Neural progenitor cell (in vitro differentiated cells): Measurements from ENCODE around the gene NEB. TPM values are rescaled to one million over a fixed set of nuclear protein-coding genes. Genes with fewer than 3 reads are reported as not detected.
"Not testable (repeated sequence)": the region's sequence is repeated elsewhere in the genome, so short reads cannot be mapped to it uniquely, and the experiment has no call there.

ENCODE experiments used
- DNase-seq: peaks from one replicate; pipeline ENCODE4 v3.0.0-alpha.2; 2016; ENCODE audit warnings: low spot score
- H2AFZ ChIP-seq: fragments of 200-600 bp; sonication (generic); replicated peaks from 2 replicates; pipeline ENCODE4 v1.6.1; 2016; ENCODE audit warnings: antibody characterized with exemption
- H3F3A ChIP-seq: fragments of 200-600 bp; sonication (generic); 2 replicates; pipeline ENCODE4 v1.6.1; 2016; ENCODE audit warnings: antibody characterized with exemption, low read depth
- H3K27ac ChIP-seq: fragments of 200-600 bp; sonication (generic); 2 replicates; pipeline ENCODE4 v1.5.1; 2016; ENCODE audit warnings: mild to moderate bottlenecking
- H3K27me3 ChIP-seq: fragments of 200-600 bp; sonication (generic); 2 replicates; pipeline ENCODE4 v1.6.1; 2016; ENCODE audit warnings: mild to moderate bottlenecking, moderate library complexity
- H3K36me3 ChIP-seq: fragments of 200-600 bp; sonication (generic); 2 replicates; pipeline ENCODE4 v1.5.1; 2016
- H3K4me1 ChIP-seq: fragments of 200-600 bp; sonication (generic); 2 replicates; pipeline ENCODE4 v1.6.1; 2016; ENCODE audit warnings: mixed run types
- H3K4me2 ChIP-seq: fragments of 200-600 bp; sonication (generic); 2 replicates; pipeline ENCODE4 v1.6.1; 2016
- H3K4me3 ChIP-seq: fragments of 200-600 bp; sonication (generic); 2 replicates; pipeline ENCODE4 v1.5.1; 2016
- H3K79me2 ChIP-seq: fragments of 200-600 bp; sonication (generic); 2 replicates; pipeline ENCODE4 v1.6.1; 2016; ENCODE audit warnings: low read depth
- H3K9ac ChIP-seq: fragments of 200-600 bp; sonication (generic); 2 replicates; pipeline ENCODE4 v1.6.1; 2016
- H3K9me3 ChIP-seq: fragments of 200-600 bp; sonication (generic); 2 replicates; pipeline ENCODE4 v1.5.1; 2016; ENCODE audit warnings: low read depth
- H4K20me1 ChIP-seq: fragments of 200-600 bp; sonication (generic); 2 replicates; pipeline ENCODE4 v1.6.1; 2016; ENCODE audit warnings: low read depth
- H3K27ac Mint-ChIP-seq: 3 replicates; pipeline ENCODE4 v1.8.0; 2021; ENCODE audit warnings: mixed read lengths
- H3K27me3 Mint-ChIP-seq: 2 replicates; pipeline ENCODE4 v1.8.0; 2022; ENCODE audit warnings: low read depth, mild to moderate bottlenecking, inconsistent platforms, moderate library complexity, mixed read lengths; ENCODE audit not compliant: insufficient read depth
- H3K36me3 Mint-ChIP-seq: 3 replicates; pipeline ENCODE4 v1.8.0; 2021; ENCODE audit warnings: mixed read lengths
- H3K4me1 Mint-ChIP-seq: 3 replicates; pipeline ENCODE4 v1.8.0; 2021; ENCODE audit warnings: mixed read lengths
- H3K4me3 Mint-ChIP-seq: 3 replicates; pipeline ENCODE4 v1.8.0; 2021; ENCODE audit warnings: mild to moderate bottlenecking, moderate library complexity, mixed read lengths
- H3K9me3 Mint-ChIP-seq: 3 replicates; pipeline ENCODE4 v1.8.0; 2020; ENCODE audit warnings: mixed read lengths
- CTCF ChIP-seq: fragments of 200-600 bp; sonication (generic); IDR thresholded peaks from 2 replicates; pipeline ENCODE4 v1.5.1; 2017; ENCODE audit warnings: antibody characterized with exemption, mild to moderate bottlenecking
- total RNA-seq: library from RNA; depleted of rRNA; stranded (reverse); fragments of >200 nt; gene quantifications from 2 replicates; pipeline ENCODE4 v1.2.3, GENCODE V29; 2015; ENCODE audit warnings: low replicate concordance

Gene NEB
- total RNA-seq, 1 donor from 2014 or later: 0.49 TPM

DNA sequence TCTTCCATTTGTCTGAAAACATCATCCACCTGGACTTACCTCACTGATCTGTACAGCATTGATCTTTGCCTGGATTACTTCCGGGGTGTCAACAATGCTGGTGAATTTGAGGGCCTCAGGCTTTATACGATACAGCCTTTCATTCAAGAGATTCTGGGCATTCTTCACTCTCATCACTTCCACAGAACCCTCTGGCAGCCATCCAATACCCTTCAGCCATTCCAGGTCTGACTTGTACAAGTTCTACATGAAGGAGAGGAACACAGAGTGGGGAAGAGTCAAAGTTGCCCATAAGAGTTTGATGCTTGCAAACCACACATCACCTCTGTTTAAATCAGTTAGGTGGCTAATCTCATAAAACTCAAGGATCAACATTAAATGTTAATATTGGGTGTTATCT is 130.7 kb downstream of the NEB start:
- H3K36me3 ChIP-seq, H3K36me3 Mint-ChIP-seq, H2AFZ ChIP-seq, H4K20me1 ChIP-seq, DNase-seq, H3K27ac ChIP-seq, H3K4me3 Mint-ChIP-seq, H3K79me2 ChIP-seq, H3K9ac ChIP-seq, H3K27me3 Mint-ChIP-seq, H3K27me3 ChIP-seq, H3K4me1 Mint-ChIP-seq, H3K9me3 ChIP-seq, H3K27ac Mint-ChIP-seq, H3K4me2 ChIP-seq, H3K4me3 ChIP-seq, H3K9me3 Mint-ChIP-seq, H3F3A ChIP-seq, H3K4me1 ChIP-seq: not testable (repeated sequence)

DNA sequence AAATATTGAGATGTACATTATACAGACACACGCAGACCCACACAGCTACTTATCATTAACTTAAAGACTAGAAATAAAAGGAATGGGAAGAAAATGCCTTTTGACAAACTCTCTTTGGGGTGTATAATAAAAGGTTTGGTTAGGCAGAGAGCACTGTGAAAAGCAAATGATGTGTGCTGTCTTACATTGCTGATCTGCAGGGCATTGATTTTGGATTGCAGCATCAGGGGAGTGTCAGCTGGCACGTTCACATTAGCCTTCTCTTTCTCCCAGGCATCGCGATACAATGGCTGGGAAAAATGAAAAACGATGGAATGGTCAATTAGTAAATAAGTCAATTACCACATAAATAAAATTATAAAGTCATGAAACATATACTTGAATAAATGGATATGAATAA is 131.9 kb downstream of the NEB start:
- not testable (repeated sequence) for H3K4me2 ChIP-seq, H3F3A ChIP-seq, H3K27ac Mint-ChIP-seq, H3K79me2 ChIP-seq, H3K9ac ChIP-seq, H3K36me3 Mint-ChIP-seq, H2AFZ ChIP-seq, H3K4me3 ChIP-seq, H3K4me1 ChIP-seq, DNase-seq, H3K27ac ChIP-seq, H3K27me3 Mint-ChIP-seq, H3K27me3 ChIP-seq, H3K9me3 Mint-ChIP-seq, H3K4me1 Mint-ChIP-seq, H3K9me3 ChIP-seq, H4K20me1 ChIP-seq, H3K4me3 Mint-ChIP-seq, H3K36me3 ChIP-seq

GRCh38 chr2:151601803-151602202 is 132.5 kb downstream of the NEB start:
- H2AFZ ChIP-seq, H3K9me3 Mint-ChIP-seq, H3K9me3 ChIP-seq, H3K27me3 Mint-ChIP-seq, H3K4me1 Mint-ChIP-seq, DNase-seq, H3F3A ChIP-seq, H3K27me3 ChIP-seq, H3K9ac ChIP-seq, H3K27ac Mint-ChIP-seq, H4K20me1 ChIP-seq, H3K79me2 ChIP-seq, H3K4me2 ChIP-seq, H3K27ac ChIP-seq, H3K36me3 Mint-ChIP-seq, H3K36me3 ChIP-seq, H3K4me3 Mint-ChIP-seq, H3K4me1 ChIP-seq, H3K4me3 ChIP-seq: not testable (repeated sequence)

GRCh38 chr2:151596903-151597608 is 137.2 kb downstream of the NEB start:
- not testable (repeated sequence) for H3K27me3 Mint-ChIP-seq, H3K4me2 ChIP-seq, H3K27me3 ChIP-seq, H3K4me1 Mint-ChIP-seq, H3K27ac ChIP-seq, H3K4me1 ChIP-seq, DNase-seq, H3K4me3 ChIP-seq, H4K20me1 ChIP-seq, H3K79me2 ChIP-seq, H3K27ac Mint-ChIP-seq, H2AFZ ChIP-seq, H3K36me3 Mint-ChIP-seq, H3K9me3 ChIP-seq, H3K9me3 Mint-ChIP-seq, H3K9ac ChIP-seq, H3F3A ChIP-seq, H3K36me3 ChIP-seq, H3K4me3 Mint-ChIP-seq

DNA sequence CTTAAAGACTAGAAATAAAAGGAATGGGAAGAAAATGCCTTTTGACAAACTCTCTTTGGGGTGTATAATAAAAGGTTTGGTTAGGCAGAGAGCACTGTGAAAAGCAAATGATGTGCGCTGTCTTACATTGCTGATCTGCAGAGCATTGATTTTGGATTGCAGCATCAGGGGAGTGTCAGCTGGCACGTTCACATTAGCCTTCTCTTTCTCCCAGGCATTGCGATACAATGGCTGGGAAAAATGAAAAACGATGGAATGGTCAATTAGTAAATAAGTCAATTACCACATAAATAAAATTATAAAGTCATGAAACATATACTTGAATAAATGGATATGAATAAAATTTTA is 142.4 kb downstream of the NEB start:
- not testable (repeated sequence) for H3K36me3 ChIP-seq, H3K4me3 Mint-ChIP-seq, H2AFZ ChIP-seq, H3F3A ChIP-seq, H3K27ac ChIP-seq, H3K36me3 Mint-ChIP-seq, H3K9me3 ChIP-seq, H3K4me1 ChIP-seq, H3K79me2 ChIP-seq, H3K4me1 Mint-ChIP-seq, H3K27ac Mint-ChIP-seq, H3K27me3 ChIP-seq, H3K9me3 Mint-ChIP-seq, H3K4me3 ChIP-seq, H3K4me2 ChIP-seq, H4K20me1 ChIP-seq, H3K9ac ChIP-seq, DNase-seq, H3K27me3 Mint-ChIP-seq

DNA sequence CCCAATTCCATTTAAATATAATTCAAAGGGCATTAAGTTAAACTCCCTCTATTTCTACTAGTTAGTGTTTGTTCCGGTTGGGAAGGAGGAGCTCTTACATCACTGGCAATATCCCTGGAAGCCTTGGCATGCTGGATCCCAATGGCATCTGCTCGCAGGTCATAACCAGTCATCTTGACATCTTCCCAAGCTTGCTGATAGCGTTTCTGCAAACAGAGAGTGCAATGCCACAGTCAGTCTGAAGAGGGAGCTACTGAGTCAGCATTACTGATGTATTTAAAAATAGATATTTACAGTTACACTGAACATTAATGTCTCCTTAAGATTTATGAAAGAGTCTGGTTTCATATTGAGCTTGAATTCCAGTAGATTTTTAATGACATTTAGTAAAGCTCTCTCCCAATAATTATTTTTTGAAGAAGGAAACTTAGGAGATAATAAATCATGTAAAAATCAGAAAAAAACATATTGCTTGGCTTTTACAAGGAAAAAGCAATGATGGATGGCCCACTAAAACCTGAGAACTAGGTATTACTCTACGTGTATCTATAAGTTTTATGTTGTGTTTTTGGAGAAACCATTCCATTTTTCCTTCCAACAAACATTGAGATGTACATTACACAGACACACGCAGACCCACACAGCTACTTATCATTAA is 142.9 kb downstream of the NEB start:
- not testable (repeated sequence) for H3K9me3 Mint-ChIP-seq, H3K9ac ChIP-seq, H3K27ac Mint-ChIP-seq, H3K4me3 Mint-ChIP-seq, H3K4me1 ChIP-seq, H3K9me3 ChIP-seq, H3K36me3 ChIP-seq, H3K79me2 ChIP-seq, H3K36me3 Mint-ChIP-seq, H3K27ac ChIP-seq, H3K4me1 Mint-ChIP-seq, DNase-seq, H3K27me3 Mint-ChIP-seq, H3K27me3 ChIP-seq, H3K4me3 ChIP-seq, H2AFZ ChIP-seq, H3K4me2 ChIP-seq, H4K20me1 ChIP-seq, H3F3A ChIP-seq
- TF ChIP-seq CTCF: peak; percentile 48

GRCh38 chr2:151581300-151581699 is 153.0 kb downstream of the NEB start:
- not testable (repeated sequence) for H3K9ac ChIP-seq, H3K27me3 Mint-ChIP-seq, H3K27ac Mint-ChIP-seq, H3F3A ChIP-seq, H3K79me2 ChIP-seq, H3K27me3 ChIP-seq, H3K36me3 Mint-ChIP-seq, H3K4me2 ChIP-seq, H3K27ac ChIP-seq, H3K9me3 ChIP-seq, DNase-seq, H3K36me3 ChIP-seq, H3K4me3 Mint-ChIP-seq, H3K4me3 ChIP-seq, H4K20me1 ChIP-seq, H3K9me3 Mint-ChIP-seq, H3K4me1 Mint-ChIP-seq, H2AFZ ChIP-seq, H3K4me1 ChIP-seq
